Left lung (tissue), 10 donors: ENCODE measurements around the gene IFI27L1. TPM values are rescaled to one million over a fixed set of nuclear protein-coding genes. Genes with fewer than 3 reads are reported as not detected.

ENCODE experiments used
- ATAC-seq: fragments of 200-7000 bp; cut with Tn5 transposase; one replicate; pipeline ENCODE4 v1.9.1; 2020; ENCODE audit warnings: moderate library complexity
- DNase-seq, 4 donors: peaks; one replicate each; pipeline ENCODE4 v3.0.0-alpha.2; 2013 to 2020
- H3K27ac ChIP-seq, 2 donors: fragments of 200-600 bp; sonication (generic) in 1 of 2; one replicate each; pipeline versions ENCODE4 v1.5.0 to v1.8.0; 2020 to 2021
- H3K27me3 ChIP-seq, 2 donors: fragments of 200-600 bp; sonication (generic) in 1 of 2; one replicate each; pipeline versions ENCODE4 v1.5.0 to v1.8.0; 2020 to 2021
- H3K36me3 ChIP-seq, 2 donors: fragments of 200-600 bp; sonication (generic) in 1 of 2; one replicate each; pipeline versions ENCODE4 v1.5.0 to v1.8.0; 2020 to 2021
- H3K4me1 ChIP-seq, 2 donors: fragments of 200-600 bp; one replicate each; pipeline ENCODE4 v1.8.0; 2021
- H3K4me3 ChIP-seq, 2 donors: fragments of 200-600 bp; sonication (generic) in 1 of 2; one replicate each; pipeline versions ENCODE4 v1.5.0 to v1.8.0; 2020 to 2021; ENCODE audit warnings: mild to moderate bottlenecking in 1 of 2
- H3K9me3 ChIP-seq, 2 donors: fragments of 200-600 bp; sonication (generic) in 1 of 2; one replicate each; pipeline versions ENCODE4 v1.5.0 to v1.8.0; 2020 to 2021
- CTCF ChIP-seq, 2 donors: fragments of 200-600 bp; sonication (generic) in 1 of 2; IDR thresholded peaks; one replicate each; pipeline versions ENCODE4 v1.5.0 to v1.8.0; 2021; ENCODE audit warnings: antibody characterized with exemption in 2 of 2
- intact Hi-C, 2 donors: fragments of 100-400 bp; cut with DNase I; formaldehyde crosslinking; loops; one replicate each; pipeline versions ENCODE4 v1.11.2 to v1.14.2; 2022
- polyA plus RNA-seq, 6 donors: library from polyadenylated mRNA; unstranded; fragments of 120-200 nt; gene quantifications; one replicate each; pipeline ENCODE4 v1.2.1, GENCODE V29; 2013; ENCODE audit not compliant: insufficient read length in 6 of 6
- total RNA-seq, 2 donors: library from RNA; stranded (reverse); fragmentation: NEBNext Ultra II Directional; extraction: Animal tissue kit (Norgen Biotek cat#: 25700); gene quantifications; one replicate each; pipeline ENCODE4 v1.2.1, GENCODE V29; 2021
- donor health status: DM: no; HTN: yes; CAD: no.
- donor health status: DM: no; HTN: no; CAD: no.

Gene IFI27L1
- total and polyA plus RNA-seq, 8 donors, result 20.3 to 34.3 (median 31.2) TPM

- no peak for ATAC-seq
- peaks cover 0 to 2% of the 10 kb centered on the region in 2 donors for H3K36me3 ChIP-seq
- DNase-seq, result no peak
- H3K4me1 ChIP-seq, result no peaks in the 10 kb centered on the region
- no peaks in the 10 kb centered on the region for H3K27me3 ChIP-seq
- no peak overlapping the region for H3K4me3 ChIP-seq
- H3K9me3 ChIP-seq, result no peaks in the 10 kb centered on the region
- no peak for TF ChIP-seq CTCF (IDR thresholded peaks at IDR 0.05)
- intact Hi-C loops, result no loop called here
- H3K27ac ChIP-seq, result no peak overlapping the region
Observed at GRCh38 chr14:94102768-94103482, 21.8 kb downstream of the IFI27L1 start.

DNA sequence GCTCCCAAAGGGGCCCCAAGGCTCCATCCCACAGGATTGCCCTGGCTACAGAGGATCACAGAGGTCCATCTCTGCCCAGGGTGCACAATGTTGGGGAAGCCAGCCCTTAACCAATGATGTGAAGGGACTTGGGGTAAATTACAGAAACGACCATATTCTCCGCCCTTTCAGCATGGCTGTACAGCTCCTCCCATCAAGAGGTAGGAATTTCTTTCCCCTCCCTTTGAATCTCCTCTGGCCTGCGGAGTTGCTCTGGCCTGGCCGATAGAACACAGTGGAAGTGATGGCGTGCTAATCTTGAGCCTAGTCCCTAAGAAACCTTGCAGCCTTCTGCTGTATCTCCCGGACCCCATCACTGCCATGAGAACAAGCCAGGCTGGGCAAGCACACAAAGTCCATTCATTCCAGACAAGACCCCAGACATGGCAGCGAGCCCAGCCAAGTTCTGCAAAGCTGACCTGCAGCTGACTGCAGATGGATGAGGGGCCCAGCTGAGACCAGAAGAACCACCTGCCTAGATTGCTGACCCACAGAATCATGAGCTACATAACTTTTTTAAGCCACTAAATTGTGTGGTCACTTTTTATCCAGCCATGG lies 22.5 kb downstream of the IFI27L1 start:
- Histone ChIP-seq H3K4me1 (no peaks in the 10 kb centered on the region), H3K27me3 (no peaks in the 10 kb centered on the region), H3K4me3 (no peak overlapping the region), H3K27ac (no peak overlapping the region), H3K9me3 (no peaks in the 10 kb centered on the region), H3K36me3 (no peaks in the 10 kb centered on the region)
- ATAC-seq (no peak), DNase-seq (no peak)
- TF ChIP-seq CTCF (IDR thresholded peaks at IDR 0.05), result no peak
- intact Hi-C loops, result no loop called here

- no peak for TF ChIP-seq CTCF (IDR thresholded peaks at IDR 0.05)
- H3K27me3 ChIP-seq, result no peaks in the 10 kb centered on the region
- DNase-seq, result no peak
- H3K9me3 ChIP-seq, result no peaks in the 10 kb centered on the region
- no peak overlapping the region for H3K4me3 ChIP-seq
- intact Hi-C loops, result no loop called here
- no peaks in the 10 kb centered on the region for H3K36me3 ChIP-seq
- no peak overlapping the region for H3K27ac ChIP-seq
- H3K4me1 ChIP-seq, result peaks cover 0 to 2% of the 10 kb centered on the region in 2 donors
- no peak for ATAC-seq
Observed at GRCh38 chr14:94104731-94105130, 23.6 kb downstream of the IFI27L1 start.

- Histone ChIP-seq H3K36me3 (no peaks in the 10 kb centered on the region), H3K27me3 (no peaks in the 10 kb centered on the region), H3K27ac (peak overlapping the region; percentile 81 to 85), H3K4me1 (peaks cover 0 to 11% of the 10 kb centered on the region in 2 donors), H3K9me3 (no peaks in the 10 kb centered on the region), H3K4me3 (no peak overlapping the region)
- intact Hi-C loops, result no loop called here
- no peak for TF ChIP-seq CTCF (IDR thresholded peaks at IDR 0.05)
- DNase-seq, result no peak
- ATAC-seq, result no peak
Observed at GRCh38 chr14:94109915-94110250, 28.8 kb downstream of the IFI27L1 start.

GRCh38 chr14:94110552-94111181 lies 29.6 kb downstream of the IFI27L1 start, which contains the start of gene IFI27:
TSS of gene IFI27 (plus strand) at chr14:94110736.
- H3K27me3 ChIP-seq, result no peaks in the 10 kb centered on the region
- H3K9me3 ChIP-seq, result no peaks in the 10 kb centered on the region
- H3K27ac ChIP-seq, result peak within 1 kb of the TSS; percentile 81 to 85
- H3K4me3 ChIP-seq, result peak within 1 kb of the TSS; percentile 14 to 47
- intact Hi-C loops, result no loop called here
- H3K4me1 ChIP-seq, result peaks cover 0 to 19% of the 10 kb centered on the region in 2 donors
- TF ChIP-seq CTCF (IDR thresholded peaks at IDR 0.05), result no peak
- no peaks in the 10 kb centered on the region for H3K36me3 ChIP-seq
- DNase-seq (peak in 1 of 4 donors; percentile 40), ATAC-seq (peak; percentile 83)
